ENCODE measurements around the gene AKAP11. TPM values are rescaled to one million over a fixed set of nuclear protein-coding genes. Genes with fewer than 3 reads are reported as not detected.

The AKAP11 gene
- total and polyA plus RNA-seq, 9 of the 15 experiments (the other 6 are each of a cell fraction or from before 2014, with no cell fraction given): 2.2 to 31.3 (median 10.9) TPM

DNA sequence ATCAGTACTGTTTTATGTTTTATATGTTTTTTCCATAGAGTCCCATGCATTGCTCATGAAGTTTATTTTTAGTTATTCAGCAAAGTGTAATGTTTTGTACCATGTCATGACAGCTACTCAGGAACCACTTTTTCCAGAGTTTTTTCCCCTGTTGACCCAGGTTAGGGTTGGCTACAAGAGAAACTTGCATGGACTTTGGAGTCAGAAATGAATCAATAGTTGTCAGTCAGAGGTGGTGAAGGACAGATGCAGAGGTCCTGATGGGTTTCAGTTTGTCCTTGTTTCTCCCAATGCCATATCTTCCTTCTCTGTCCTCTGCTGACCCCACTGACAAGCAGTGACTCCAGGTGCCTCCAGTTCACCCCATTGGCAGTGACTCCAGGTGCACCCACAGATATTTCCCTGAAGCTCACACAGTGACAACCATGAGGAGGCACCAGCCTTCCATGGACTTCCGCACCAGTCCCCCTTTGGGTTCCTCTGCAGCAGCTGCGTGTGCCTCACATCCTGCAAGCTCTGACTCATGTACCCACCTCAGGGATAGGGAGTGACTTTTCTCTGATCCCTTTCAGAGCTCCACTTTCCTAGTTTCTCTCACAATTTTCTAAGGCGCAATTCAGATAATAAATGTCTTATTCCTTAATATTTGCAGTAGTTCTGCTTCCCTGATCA is 92.1 kb downstream of the AKAP11 start:
- Histone ChIP-seq H3K9me1 (ENCODE audit: control insufficient read depth, insufficient read depth, low read length) (no peaks in the 10 kb centered on the region), H3K9ac (ENCODE audit: insufficient read depth in 1 of 2, low read depth in 2 of 2, low read length in 2 of 2) (no peak overlapping the region), H2AFZ (ENCODE audit: low read depth, low read length) (no peak overlapping the region), H3K4me2 (ENCODE audit: insufficient read depth, low read length) (no peak overlapping the region), H3K27me3 (ENCODE audit: control insufficient read depth in 2 of 2, insufficient read depth in 2 of 2, low read length in 2 of 2) (no peaks in the 10 kb centered on the region; a peak in 2 of 5 replicates), H3K79me2 (ENCODE audit: control insufficient read depth, insufficient read depth, low read length) (no peaks in the 10 kb centered on the region), H3K27ac (ENCODE audit: extremely low read depth, low read depth, low read length) (no peak overlapping the region), H3K4me1 (replicated peaks in 1 of 2; ENCODE audit: control insufficient read depth in 2 of 2, insufficient read depth in 2 of 2, low read length in 2 of 2) (no peaks in the 10 kb centered on the region), H4K20me1 (replicated peaks; ENCODE audit: control insufficient read depth, insufficient read depth, low read length) (no peaks in the 10 kb centered on the region), H3K9me3 (replicated peaks; ENCODE audit: control insufficient read depth, insufficient read depth, low read depth, low read length) (no peaks in the 10 kb centered on the region), H3K36me3 (ENCODE audit: control insufficient read depth, insufficient read depth, low read length) (no peaks in the 10 kb centered on the region), H3K4me3 (no peak overlapping the region)
- CTCF ChIA-PET (ENCODE audit: low intra/inter-chr PET ratio): no interaction called here
- FAIRE-seq (no peak), DNase-seq (ENCODE audit: extremely low read depth in 1 of 4, low spot score in 3 of 4) (no peak), ATAC-seq (no peak; the same call in 2 of the 3 replicates)
- intact Hi-C loops (cut with micrococcal nuclease) (no loop called here), in situ Hi-C loops (cut with MboI) (no loop called here)
- POLR2A ChIA-PET: interaction anchor here (0.6 kb wide), 1 partner anchor 236 kb away, joined by 3 read pairs; no protein-coding TSS in a partner anchor
- no peak for TF ChIP-seq ZNF134 (CRISPR knock-in tag; conservative IDR thresholded peaks at IDR 0.05)
- TF ChIP-seq OTX1 (CRISPR knock-in tag; IDR thresholded peaks at IDR 0.05): no peak
- no peak for TF ChIP-seq MTA3 (IDR thresholded peaks at IDR 0.05; ENCODE audit: borderline replicate concordance)
- no peak for TF ChIP-seq DACH1 (IDR thresholded peaks at IDR 0.05; ENCODE audit: partially characterized antibody)
- TF ChIP-seq TRIM28 (IDR thresholded peaks at IDR 0.05): no peak
- TF ChIP-seq RHOXF2B (CRISPR knock-in tag; conservative IDR thresholded peaks at IDR 0.05): no peak
- no peak for TF ChIP-seq PRPF4 (IDR thresholded peaks at IDR 0.05; ENCODE audit: insufficient read depth, low read depth, low read length, poor library complexity, severe bottlenecking)
- no peak for TF ChIP-seq NBN (IDR thresholded peaks at IDR 0.05; ENCODE audit: low read depth)
- no peak for TF ChIP-seq RBM17 (IDR thresholded peaks at IDR 0.05; ENCODE audit: borderline replicate concordance, low read depth, low read length)
- no peak for TF ChIP-seq POLR3A (IDR thresholded peaks at IDR 0.05; ENCODE audit: borderline replicate concordance, extremely low read depth, insufficient read depth, insufficient read length)
- no peak for TF ChIP-seq SPI1 (IDR thresholded peaks at IDR 0.05; ENCODE audit: borderline replicate concordance, low read depth, low read length)
- TF ChIP-seq TOE1 (IDR thresholded peaks at IDR 0.05; ENCODE audit: borderline replicate concordance): no peak
- TF ChIP-seq TOE1 (CRISPR knock-in tag; IDR thresholded peaks at IDR 0.05; ENCODE audit: borderline replicate concordance, low read depth): no peak
- no peak for TF ChIP-seq ZNF175 (CRISPR knock-in tag; IDR thresholded peaks at IDR 0.05; ENCODE audit: low read depth)
- 0% methylated on average over 3 of the region's 3 CpGs for WGBS (ENCODE audit: insufficient coverage, low coverage, missing lambda C conversion rate)
- no TSS peak for BruUV-seq (replicated peaks)

Measured in K562 (cell line).